ENCODE results near the gene AKR1C2.

Gene AKR1C2

DNA sequence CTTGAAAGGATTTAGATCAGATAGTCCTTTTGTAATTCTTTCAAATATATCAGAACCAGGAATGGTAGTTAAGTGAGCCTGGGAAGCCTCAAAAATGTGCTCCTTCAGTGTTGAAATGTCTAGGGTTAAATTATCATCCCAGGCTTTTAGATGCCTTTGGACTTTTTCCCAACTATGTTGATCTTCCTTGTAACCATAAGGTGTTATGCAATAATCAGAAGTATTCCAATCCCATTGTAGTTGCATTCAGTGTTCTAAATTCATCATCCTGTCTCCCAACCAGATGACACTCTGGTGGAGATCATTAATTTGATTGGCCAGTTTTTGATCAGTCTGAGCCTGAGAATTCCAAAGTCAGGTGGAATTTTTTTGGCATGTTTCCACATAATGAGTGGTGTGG is 35.1 kb upstream of the AKR1C2 start:
- Histone ChIP-seq H4K20me1 (ENCODE audit: low read depth, low read length) (no peaks in the 10 kb centered on the region), H3K27me3 (ENCODE audit: low read length) (no peaks in the 10 kb centered on the region), H3K79me2 (ENCODE audit: insufficient read depth, low read length) (no peaks in the 10 kb centered on the region), H3K4me3 (ENCODE audit: insufficient read depth, low read length, poor library complexity, severe bottlenecking) (no peak overlapping the region), H2AFZ (ENCODE audit: low read depth, low read length, severe bottlenecking) (no peak overlapping the region), H3K9me3 (ENCODE audit: insufficient read depth, low read length) (no peaks in the 10 kb centered on the region), H3K27ac (ENCODE audit: low read depth, low read length) (no peak overlapping the region), H3K9me2 (replicated peaks; ENCODE audit: insufficient read depth, low read length) (no peaks in the 10 kb centered on the region), H3K36me3 (ENCODE audit: low read length) (no peaks in the 10 kb centered on the region), H3K4me2 (ENCODE audit: low read depth, low read length, poor library complexity, severe bottlenecking) (no peak overlapping the region), H3K9ac (ENCODE audit: low read length) (no peak overlapping the region), H3F3A (ENCODE audit: insufficient read depth) (no peaks in the 10 kb centered on the region)
- TF ChIP-seq, protein P1, sequence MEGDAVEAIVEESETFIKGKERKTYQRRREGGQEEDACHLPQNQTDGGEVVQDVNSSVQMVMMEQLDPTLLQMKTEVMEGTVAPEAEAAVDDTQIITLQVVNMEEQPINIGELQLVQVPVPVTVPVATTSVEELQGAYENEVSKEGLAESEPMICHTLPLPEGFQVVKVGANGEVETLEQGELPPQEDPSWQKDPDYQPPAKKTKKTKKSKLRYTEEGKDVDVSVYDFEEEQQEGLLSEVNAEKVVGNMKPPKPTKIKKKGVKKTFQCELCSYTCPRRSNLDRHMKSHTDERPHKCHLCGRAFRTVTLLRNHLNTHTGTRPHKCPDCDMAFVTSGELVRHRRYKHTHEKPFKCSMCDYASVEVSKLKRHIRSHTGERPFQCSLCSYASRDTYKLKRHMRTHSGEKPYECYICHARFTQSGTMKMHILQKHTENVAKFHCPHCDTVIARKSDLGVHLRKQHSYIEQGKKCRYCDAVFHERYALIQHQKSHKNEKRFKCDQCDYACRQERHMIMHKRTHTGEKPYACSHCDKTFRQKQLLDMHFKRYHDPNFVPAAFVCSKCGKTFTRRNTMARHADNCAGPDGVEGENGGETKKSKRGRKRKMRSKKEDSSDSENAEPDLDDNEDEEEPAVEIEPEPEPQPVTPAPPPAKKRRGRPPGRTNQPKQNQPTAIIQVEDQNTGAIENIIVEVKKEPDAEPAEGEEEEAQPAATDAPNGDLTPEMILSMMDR (IDR thresholded peaks at IDR 0.05; ENCODE audit: insufficient read depth, low read length, poor library complexity, severe bottlenecking): no peak
- no peak for TF ChIP-seq EZH2phosphoT487 (conservative IDR thresholded peaks at IDR 0.05; ENCODE audit: low read length)

DNA sequence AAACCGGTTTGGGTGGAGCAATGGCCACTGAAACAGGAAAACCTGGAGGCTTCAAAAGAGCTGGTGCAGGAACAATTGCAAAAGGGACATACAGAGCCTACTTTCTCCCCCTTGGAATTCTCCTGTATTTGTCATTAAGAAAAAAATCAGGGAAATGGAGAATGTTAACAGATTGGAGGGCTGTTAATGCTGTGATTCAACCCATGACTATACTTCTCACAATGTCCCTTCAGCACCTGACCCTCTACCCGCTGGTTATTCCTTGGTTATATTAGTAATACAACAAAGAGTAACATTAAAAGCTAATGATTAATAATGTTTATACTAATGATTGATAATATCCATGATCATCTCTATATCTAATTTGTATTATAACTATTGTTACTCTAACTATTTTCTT is 34.4 kb upstream of the AKR1C2 start:
- H4K20me1 ChIP-seq (ENCODE audit: low read depth, low read length): no peaks in the 10 kb centered on the region
- TF ChIP-seq, protein P1 (IDR thresholded peaks at IDR 0.05; ENCODE audit: insufficient read depth, low read length, poor library complexity, severe bottlenecking): no peak
- no peak for TF ChIP-seq EZH2phosphoT487 (conservative IDR thresholded peaks at IDR 0.05; ENCODE audit: low read length)
- no peaks in the 10 kb centered on the region for H3K79me2 ChIP-seq (ENCODE audit: insufficient read depth, low read length)
- H3K9me2 ChIP-seq (replicated peaks; ENCODE audit: insufficient read depth, low read length): no peaks in the 10 kb centered on the region
- H3K4me2 ChIP-seq (ENCODE audit: low read depth, low read length, poor library complexity, severe bottlenecking): no peak overlapping the region
- H3K36me3 ChIP-seq (ENCODE audit: low read length): no peaks in the 10 kb centered on the region
- H3K9ac ChIP-seq (ENCODE audit: low read length): no peak overlapping the region
- H3F3A ChIP-seq (ENCODE audit: insufficient read depth): no peaks in the 10 kb centered on the region
- no peak overlapping the region for H3K4me3 ChIP-seq (ENCODE audit: insufficient read depth, low read length, poor library complexity, severe bottlenecking)
- no peaks in the 10 kb centered on the region for H3K27me3 ChIP-seq (ENCODE audit: low read length)
- no peaks in the 10 kb centered on the region for H3K9me3 ChIP-seq (ENCODE audit: insufficient read depth, low read length)
- H2AFZ ChIP-seq (ENCODE audit: low read depth, low read length, severe bottlenecking): no peak overlapping the region
- no peak overlapping the region for H3K27ac ChIP-seq (ENCODE audit: low read depth, low read length)

DNA sequence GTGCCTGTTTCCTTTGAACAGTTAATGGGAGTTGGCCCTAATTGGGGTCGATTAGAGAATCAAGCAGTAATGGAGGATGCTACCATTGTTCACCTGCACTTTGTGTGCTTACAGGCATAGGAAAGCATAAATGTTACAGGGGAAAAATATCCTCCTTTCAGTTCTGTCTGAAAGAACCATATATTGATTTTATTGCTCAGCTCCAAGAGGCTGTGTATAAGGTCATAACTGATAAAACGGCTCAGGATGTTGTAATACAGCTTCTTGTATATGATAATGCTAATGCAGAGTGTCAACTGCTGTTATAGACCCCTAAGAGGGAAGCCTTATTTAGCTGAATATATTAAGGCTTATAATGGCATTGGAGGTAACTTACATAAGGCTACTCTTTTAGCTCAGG is 32.9 kb upstream of the AKR1C2 start:
- no peak overlapping the region for H2AFZ ChIP-seq (ENCODE audit: low read depth, low read length, severe bottlenecking)
- H3K9me3 ChIP-seq (ENCODE audit: insufficient read depth, low read length): no peaks in the 10 kb centered on the region
- no peaks in the 10 kb centered on the region for H3K9me2 ChIP-seq (replicated peaks; ENCODE audit: insufficient read depth, low read length)
- no peaks in the 10 kb centered on the region for H3K36me3 ChIP-seq (ENCODE audit: low read length)
- no peak overlapping the region for H3K4me2 ChIP-seq (ENCODE audit: low read depth, low read length, poor library complexity, severe bottlenecking)
- H3K4me3 ChIP-seq (ENCODE audit: insufficient read depth, low read length, poor library complexity, severe bottlenecking): no peak overlapping the region
- no peak overlapping the region for H3K9ac ChIP-seq (ENCODE audit: low read length)
- no peaks in the 10 kb centered on the region for H4K20me1 ChIP-seq (ENCODE audit: low read depth, low read length)
- no peak overlapping the region for H3K27ac ChIP-seq (ENCODE audit: low read depth, low read length)
- H3F3A ChIP-seq (ENCODE audit: insufficient read depth): no peaks in the 10 kb centered on the region
- TF ChIP-seq, protein P1 (IDR thresholded peaks at IDR 0.05; ENCODE audit: insufficient read depth, low read length, poor library complexity, severe bottlenecking): no peak
- TF ChIP-seq EZH2phosphoT487 (conservative IDR thresholded peaks at IDR 0.05; ENCODE audit: low read length): no peak
- H3K27me3 ChIP-seq (ENCODE audit: low read length): no peaks in the 10 kb centered on the region
- H3K79me2 ChIP-seq (ENCODE audit: insufficient read depth, low read length): no peaks in the 10 kb centered on the region
